Caco-2 (cell line): ENCODE measurements around the gene SOCS1. TPM values are rescaled to one million over a fixed set of nuclear protein-coding genes. Genes with fewer than 3 reads are reported as not detected.

Source experiments
- BruUV-seq: library from RNA; stranded (reverse); fragments of 400-500 nt; replicated peaks from 2 replicates; lab custom pipeline; 2021; lab: Mats Ljungman, UMichigan
- CTCF ChIA-PET: fragments of 300-600 bp; sonication (Branson Sonifier 250); formaldehyde crosslinking; loops from one replicate; lab custom pipeline; 2022; ENCODE audit warnings: antibody characterized with exemption; lab: Charles Lee
- POLR2A ChIA-PET: fragments of 300-600 bp; sonication (Branson Sonifier 250); formaldehyde crosslinking; loops from one replicate; lab custom pipeline; 2022; ENCODE audit warnings: antibody characterized with exemption; lab: Charles Lee
- DNase-seq, 2 experiments: peaks; one replicate each; pipeline versions ENCODE4 v3.0.0 to v3.0.0-alpha.2; 2020 to 2022
- H3K27me3 ChIP-seq: replicated peaks from 2 replicates; pipeline ENCODE4 v1.6.0; 2011; ENCODE audit warnings: low read length; ENCODE audit not compliant: control insufficient read depth, insufficient read depth
- H3K36me3 ChIP-seq: 2 replicates; pipeline ENCODE4 v1.5.1; 2011; ENCODE audit warnings: low read length; ENCODE audit not compliant: control insufficient read depth, insufficient read depth
- H3K4me1 ChIP-seq: fragments of 250-450 bp; sonication (Bioruptor Pico); 2 replicates; pipeline ENCODE4 v1.5.1; 2020; ENCODE audit warnings: mild to moderate bottlenecking
- H3K4me3 ChIP-seq: 2 replicates; pipeline ENCODE4 v1.5.1; 2011; ENCODE audit warnings: low read depth, mild to moderate bottlenecking, control low read depth, low read length
- H3K9me3 ChIP-seq: fragments of 250-450 bp; sonication (Bioruptor Pico); 2 replicates; pipeline ENCODE4 v1.5.1; 2020; ENCODE audit warnings: mild to moderate bottlenecking, moderate library complexity
- H3K27ac Mint-ChIP-seq: one replicate; pipeline ENCODE4 v1.8.0; 2022; ENCODE audit warnings: mixed read lengths; ENCODE audit not compliant: unreplicated experiment
- H3K27me3 Mint-ChIP-seq: one replicate; pipeline ENCODE4 v1.8.0; 2022; ENCODE audit warnings: mixed read lengths; ENCODE audit not compliant: insufficient read depth, unreplicated experiment
- H3K36me3 Mint-ChIP-seq: one replicate; pipeline ENCODE4 v1.8.0; 2022; ENCODE audit warnings: mild to moderate bottlenecking, mixed read lengths; ENCODE audit not compliant: insufficient read depth, unreplicated experiment
- H3K4me1 Mint-ChIP-seq: one replicate; pipeline ENCODE4 v1.8.0; 2022; ENCODE audit warnings: low read depth, mixed read lengths; ENCODE audit not compliant: unreplicated experiment
- H3K4me3 Mint-ChIP-seq: one replicate; pipeline ENCODE4 v1.8.0; 2022; ENCODE audit warnings: mild to moderate bottlenecking, moderate library complexity, mixed read lengths; ENCODE audit not compliant: unreplicated experiment
- H3K9me3 Mint-ChIP-seq: one replicate; pipeline ENCODE4 v1.8.0; 2022; ENCODE audit warnings: mixed read lengths; ENCODE audit not compliant: unreplicated experiment
- intact Hi-C: fragments of 100-400 bp; cut with micrococcal nuclease; formaldehyde crosslinking; loops from one replicate; pipeline ENCODE4 v1.10.0; 2022; ENCODE audit not compliant: unreplicated experiment
- total RNA-seq: library from RNA; stranded (reverse); gene quantifications from 2 replicates; pipeline ENCODE4 v1.2.3, GENCODE V29; 2022
- TF ChIP-seq, protein P1 (sequence below), 2 experiments: fragments of 200-600 bp in 1 of 2; IDR thresholded peaks; 1 replicate in 1 of 2; 2 replicates in 1 of 2; pipeline versions ENCODE4 v1.5.1 to v1.8.0; 2011 to 2022; ENCODE audit warnings: antibody characterized with exemption in 1 of 2, control low read depth in 1 of 2, inconsistent platforms in 1 of 2, low read depth in 1 of 2, low read length in 1 of 2, mild to moderate bottlenecking in 1 of 2, moderate library complexity in 1 of 2; ENCODE audit not compliant: insufficient read depth in 1 of 2, severe bottlenecking in 1 of 2, unreplicated experiment in 1 of 2

SOCS1 gene
- total RNA-seq, 1 experiment from 2014 or later: 13.2 TPM

DNA sequence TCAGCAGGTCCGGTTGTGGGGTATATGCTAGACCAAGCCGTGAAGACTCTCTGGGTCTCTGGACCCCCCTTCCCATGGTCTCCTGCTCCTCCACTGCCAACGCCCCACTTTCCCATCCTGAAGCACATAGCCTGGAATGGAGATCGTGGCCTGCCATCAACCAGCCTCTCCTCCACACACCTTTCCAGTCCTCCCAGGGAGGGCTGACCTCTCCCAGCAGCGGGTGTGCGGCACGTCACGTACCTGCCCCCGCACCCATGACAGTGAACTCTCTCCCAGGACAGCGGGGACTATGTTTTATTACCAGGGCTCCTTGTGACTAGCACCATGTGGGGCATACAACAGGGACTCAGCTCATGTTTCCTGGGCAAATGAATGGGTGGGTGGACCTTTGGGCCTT is 15.6 kb upstream of the SOCS1 start:
- Mint-ChIP-seq H3K9me3 (no peaks in the 10 kb centered on the region), H3K4me1 (no peaks in the 10 kb centered on the region), H3K27me3 (no peaks in the 10 kb centered on the region), H3K27ac (no peak overlapping the region), H3K4me3 (no peak overlapping the region), H3K36me3 (no peaks in the 10 kb centered on the region)
- POLR2A ChIA-PET: no interaction called here
- no peaks in the 10 kb centered on the region for H3K9me3 ChIP-seq
- intact Hi-C loops: no loop called here
- H3K27me3 ChIP-seq: no peaks in the 10 kb centered on the region
- no peak for DNase-seq
- TF ChIP-seq, protein P1, sequence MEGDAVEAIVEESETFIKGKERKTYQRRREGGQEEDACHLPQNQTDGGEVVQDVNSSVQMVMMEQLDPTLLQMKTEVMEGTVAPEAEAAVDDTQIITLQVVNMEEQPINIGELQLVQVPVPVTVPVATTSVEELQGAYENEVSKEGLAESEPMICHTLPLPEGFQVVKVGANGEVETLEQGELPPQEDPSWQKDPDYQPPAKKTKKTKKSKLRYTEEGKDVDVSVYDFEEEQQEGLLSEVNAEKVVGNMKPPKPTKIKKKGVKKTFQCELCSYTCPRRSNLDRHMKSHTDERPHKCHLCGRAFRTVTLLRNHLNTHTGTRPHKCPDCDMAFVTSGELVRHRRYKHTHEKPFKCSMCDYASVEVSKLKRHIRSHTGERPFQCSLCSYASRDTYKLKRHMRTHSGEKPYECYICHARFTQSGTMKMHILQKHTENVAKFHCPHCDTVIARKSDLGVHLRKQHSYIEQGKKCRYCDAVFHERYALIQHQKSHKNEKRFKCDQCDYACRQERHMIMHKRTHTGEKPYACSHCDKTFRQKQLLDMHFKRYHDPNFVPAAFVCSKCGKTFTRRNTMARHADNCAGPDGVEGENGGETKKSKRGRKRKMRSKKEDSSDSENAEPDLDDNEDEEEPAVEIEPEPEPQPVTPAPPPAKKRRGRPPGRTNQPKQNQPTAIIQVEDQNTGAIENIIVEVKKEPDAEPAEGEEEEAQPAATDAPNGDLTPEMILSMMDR (IDR thresholded peaks at IDR 0.05; ENCODE audit: insufficient read depth in 1 of 2, low read depth in 1 of 2, low read length in 1 of 2, severe bottlenecking in 1 of 2, unreplicated experiment in 1 of 2): no peak
- no peaks in the 10 kb centered on the region for H3K36me3 ChIP-seq
- no peak overlapping the region for H3K4me3 ChIP-seq
- no peaks in the 10 kb centered on the region for H3K4me1 ChIP-seq
- BruUV-seq: no TSS peak
- CTCF ChIA-PET: interaction anchor here (1.0 kb wide), 1 partner anchor 15 kb away, joined by 3 read pairs; no protein-coding TSS in a partner anchor

DNA sequence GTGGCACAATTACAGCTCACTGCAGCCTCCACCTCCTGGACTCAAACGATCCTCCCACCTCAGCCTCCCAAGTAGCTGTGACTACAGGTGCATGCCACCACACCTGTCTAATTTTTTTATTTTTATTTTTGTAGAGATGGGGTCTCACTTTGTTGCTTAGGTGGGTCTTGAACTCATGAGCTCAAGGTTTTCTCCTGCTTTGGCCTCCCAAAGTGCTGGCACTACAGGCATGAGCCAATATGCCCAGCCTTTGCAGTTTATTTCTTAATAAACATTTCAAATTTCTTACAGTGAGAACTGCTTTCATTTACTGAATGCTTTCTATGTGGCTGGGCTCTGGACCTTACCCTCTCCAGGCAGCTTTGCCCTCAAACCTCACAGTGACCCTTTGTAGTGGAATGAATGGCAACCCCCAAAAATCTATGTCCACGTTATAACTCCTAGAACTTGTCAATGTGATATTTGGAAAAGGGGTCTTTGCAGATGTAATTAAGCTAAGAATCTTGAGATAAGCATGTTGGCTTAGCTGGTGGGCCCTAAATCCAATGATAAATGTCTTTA is 14.7 kb upstream of the SOCS1 start:
- Mint-ChIP-seq H3K4me1 (no peaks in the 10 kb centered on the region), H3K27ac (peak overlapping the region; percentile 17), H3K27me3 (no peaks in the 10 kb centered on the region), H3K36me3 (no peaks in the 10 kb centered on the region), H3K9me3 (no peaks in the 10 kb centered on the region), H3K4me3 (no peak overlapping the region)
- CTCF ChIA-PET: interaction anchor here (1.0 kb wide), 1 partner anchor 14 kb away, joined by 3 read pairs; no protein-coding TSS in a partner anchor
- H3K36me3 ChIP-seq: no peaks in the 10 kb centered on the region
- no peaks in the 10 kb centered on the region for H3K9me3 ChIP-seq
- no peaks in the 10 kb centered on the region for H3K27me3 ChIP-seq
- no peaks in the 10 kb centered on the region for H3K4me1 ChIP-seq
- DNase-seq: no peak
- intact Hi-C loops: no loop called here
- POLR2A ChIA-PET: no interaction called here
- H3K4me3 ChIP-seq: no peak overlapping the region
- TF ChIP-seq, protein P1 (IDR thresholded peaks at IDR 0.05; ENCODE audit: insufficient read depth in 1 of 2, low read depth in 1 of 2, low read length in 1 of 2, severe bottlenecking in 1 of 2, unreplicated experiment in 1 of 2): no peak
- no TSS peak for BruUV-seq

DNA sequence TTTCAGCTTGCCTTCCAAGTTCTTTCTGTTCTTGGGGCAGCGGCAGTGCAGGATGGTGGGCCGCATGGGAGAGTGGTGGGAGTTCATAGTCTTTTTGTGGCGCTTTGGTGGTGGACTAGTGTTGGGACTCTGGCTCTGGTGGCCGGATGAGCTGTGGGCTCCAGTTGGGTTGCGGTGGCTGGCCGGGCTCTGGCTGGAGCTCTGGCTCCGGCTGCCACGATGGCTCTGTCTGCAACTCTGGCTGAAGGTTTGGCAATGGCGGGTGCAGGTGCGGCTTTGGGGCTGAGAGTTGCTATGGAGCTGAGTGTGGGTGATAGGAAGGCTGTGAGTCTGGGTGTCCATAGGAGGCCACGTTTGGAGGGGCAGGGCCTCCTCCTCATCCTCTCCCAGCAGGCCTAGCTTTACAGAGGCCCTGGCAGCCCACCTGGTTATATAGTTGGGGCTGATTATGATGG is 12.9 kb upstream of the SOCS1 start, which contains the start of gene TNP2:
Gene TNP2 (minus strand): TSS at position 405 of the 455 bp plus-strand sequence. CDS start 63 bp downstream, at position 342.
- no peaks in the 10 kb centered on the region for H3K36me3 Mint-ChIP-seq
- CTCF ChIA-PET: no interaction called here
- no peaks in the 10 kb centered on the region for H3K4me1 Mint-ChIP-seq
- no TSS peak for BruUV-seq
- DNase-seq: no peak
- Histone ChIP-seq H3K36me3 (no peaks in the 10 kb centered on the region), H3K4me1 (no peaks in the 10 kb centered on the region), H3K9me3 (no peaks in the 10 kb centered on the region), H3K27me3 (no peaks in the 10 kb centered on the region), H3K4me3 (no peak within 1 kb of the TSS)
- H3K4me3 Mint-ChIP-seq: no peak within 1 kb of the TSS
- H3K27ac Mint-ChIP-seq: no peak within 1 kb of the TSS
- H3K9me3 Mint-ChIP-seq: no peaks in the 10 kb centered on the region
- POLR2A ChIA-PET: interaction anchor here (0.6 to 0.9 kb wide), 2 partner anchors 9 kb away, joined by 3 read pairs; no protein-coding TSS in a partner anchor
- TF ChIP-seq, protein P1 (IDR thresholded peaks at IDR 0.05; ENCODE audit: insufficient read depth in 1 of 2, low read depth in 1 of 2, low read length in 1 of 2, severe bottlenecking in 1 of 2, unreplicated experiment in 1 of 2): no peak
- intact Hi-C loops: no loop called here
- no peaks in the 10 kb centered on the region for H3K27me3 Mint-ChIP-seq
